C1 segment of cervical spinal cord (tissue), 14 donors: ENCODE data around the gene PNMT.
A peak's percentile ranks its signal among the peaks of the same experiment; 100 is the strongest.

ENCODE experiments used
- DNase-seq, 14 donors: peaks; one replicate each; lab custom pipeline; 2025; lab: John Stamatoyannopoulos, UW

PNMT gene

GRCh38 chr17:39632153-39632941 lies 35.9 kb upstream of the PNMT start:
- peak in 11 of 14 donors; percentile 16 to 82 (median 65) for DNase-seq

DNA sequence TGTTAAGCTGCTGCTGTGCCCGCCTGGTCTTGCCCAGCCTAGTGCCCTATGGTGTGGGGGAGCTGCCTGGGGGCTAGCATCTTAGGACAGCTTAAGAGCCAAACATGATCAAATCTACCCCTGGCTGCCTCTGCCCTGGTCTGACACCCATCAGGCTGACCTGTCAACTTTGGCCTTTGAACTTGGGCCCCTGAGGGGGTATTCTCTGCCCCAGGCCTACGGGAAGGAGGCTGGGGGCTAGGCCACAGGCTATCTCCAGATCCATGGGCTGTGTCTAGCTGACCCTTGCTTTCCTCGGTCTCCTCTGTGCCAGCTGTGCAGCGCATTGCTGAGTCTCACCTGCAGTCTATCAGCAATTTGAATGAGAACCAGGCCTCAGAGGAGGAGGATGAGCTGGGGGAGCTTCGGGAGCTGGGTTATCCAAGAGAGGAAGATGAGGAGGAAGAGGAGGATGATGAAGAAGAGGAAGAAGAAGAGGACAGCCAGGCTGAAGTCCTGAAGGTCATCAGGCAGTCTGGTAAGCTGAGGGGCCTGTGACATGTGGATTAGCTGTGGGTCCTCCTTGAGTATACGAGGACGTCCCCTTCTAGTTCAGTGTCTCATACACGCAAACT lies 34.6 kb upstream of the PNMT start:
- no peak for DNase-seq

- peak in 6 of 14 donors; percentile 15 to 42 (median 22) for DNase-seq
Measured at GRCh38 chr17:39634384-39634871, 33.8 kb upstream of the PNMT start.

DNA sequence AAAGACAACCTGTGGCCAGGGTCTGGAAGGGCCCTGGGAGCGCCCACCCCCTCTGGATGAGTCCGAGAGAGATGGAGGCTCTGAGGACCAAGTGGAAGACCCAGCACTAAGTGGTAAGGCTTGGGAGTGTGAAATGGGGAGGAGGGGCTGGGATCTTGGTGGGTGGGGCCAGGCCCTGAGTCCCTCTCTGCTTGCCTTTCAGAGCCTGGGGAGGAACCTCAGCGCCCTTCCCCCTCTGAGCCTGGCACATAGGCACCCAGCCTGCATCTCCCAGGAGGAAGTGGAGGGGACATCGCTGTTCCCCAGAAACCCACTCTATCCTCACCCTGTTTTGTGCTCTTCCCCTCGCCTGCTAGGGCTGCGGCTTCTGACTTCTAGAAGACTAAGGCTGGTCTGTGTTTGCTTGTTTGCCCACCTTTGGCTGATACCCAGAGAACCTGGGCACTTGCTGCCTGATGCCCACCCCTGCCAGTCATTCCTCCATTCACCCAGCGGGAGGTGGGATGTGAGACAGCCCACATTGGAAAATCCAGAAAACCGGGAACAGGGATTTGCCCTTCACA lies 32.6 kb upstream of the PNMT start:
- no peak for DNase-seq

DNA sequence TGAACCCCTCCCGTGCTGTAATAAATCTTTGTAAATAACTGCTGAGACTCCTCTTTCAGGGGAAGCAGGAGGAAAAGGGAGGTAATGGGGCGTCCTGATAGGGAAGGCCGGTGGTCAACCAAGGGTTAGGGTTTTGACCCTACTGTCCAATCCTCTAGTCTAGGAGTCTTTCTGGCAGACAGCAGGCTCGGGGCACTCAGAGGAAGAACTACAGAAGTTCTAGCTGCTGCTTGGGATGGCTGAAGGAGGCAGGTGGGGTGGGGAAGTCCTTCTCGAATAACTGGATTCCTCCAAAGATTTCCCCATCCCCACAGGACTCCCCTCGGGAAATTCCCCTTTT lies 31.7 kb upstream of the PNMT start:
- no peak for DNase-seq

- DNase-seq = peak; percentile 45 to 88 (median 82)
Measured at GRCh38 chr17:39636927-39637736, 31.1 kb upstream of the PNMT start, which contains the start of gene STARD3. TSS of gene STARD3 (plus strand) at chr17:39637144. CDS start at chr17:39653532, 16,388 bp downstream.

DNA sequence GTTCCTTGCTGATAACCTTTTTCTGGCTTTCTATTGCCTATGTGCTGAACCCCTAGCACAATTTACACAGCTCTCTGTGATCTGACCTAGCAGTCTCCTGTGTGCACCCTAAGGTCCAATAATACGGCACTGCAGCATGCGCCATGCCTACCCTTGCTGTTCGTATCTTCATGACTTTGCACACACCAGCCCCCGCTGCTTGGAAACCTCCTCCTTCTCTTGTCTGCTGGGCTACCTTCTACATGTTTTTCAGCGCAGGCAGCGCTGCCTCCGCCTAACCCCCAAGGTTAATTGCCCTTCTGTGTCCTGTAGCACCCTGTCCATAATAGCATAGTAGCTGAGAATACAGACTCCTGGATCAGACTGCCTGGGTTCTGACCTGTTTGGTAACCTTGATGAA lies 29.9 kb upstream of the PNMT start:
- DNase-seq = no peak

GRCh38 chr17:39639043-39639442 lies 29.2 kb upstream of the PNMT start:
- no peak for DNase-seq

- DNase-seq = no peak
Measured at GRCh38 chr17:39639566-39640458, 28.4 kb upstream of the PNMT start.

GRCh38 chr17:39640591-39641031 lies 27.6 kb upstream of the PNMT start:
- no peak for DNase-seq

- DNase-seq = no peak
Measured at GRCh38 chr17:39641097-39641496, 27.2 kb upstream of the PNMT start.

GRCh38 chr17:39641883-39642282 lies 26.4 kb upstream of the PNMT start:
- no peak for DNase-seq

- DNase-seq = no peak
Measured at GRCh38 chr17:39642291-39643074, 25.8 kb upstream of the PNMT start.

DNA sequence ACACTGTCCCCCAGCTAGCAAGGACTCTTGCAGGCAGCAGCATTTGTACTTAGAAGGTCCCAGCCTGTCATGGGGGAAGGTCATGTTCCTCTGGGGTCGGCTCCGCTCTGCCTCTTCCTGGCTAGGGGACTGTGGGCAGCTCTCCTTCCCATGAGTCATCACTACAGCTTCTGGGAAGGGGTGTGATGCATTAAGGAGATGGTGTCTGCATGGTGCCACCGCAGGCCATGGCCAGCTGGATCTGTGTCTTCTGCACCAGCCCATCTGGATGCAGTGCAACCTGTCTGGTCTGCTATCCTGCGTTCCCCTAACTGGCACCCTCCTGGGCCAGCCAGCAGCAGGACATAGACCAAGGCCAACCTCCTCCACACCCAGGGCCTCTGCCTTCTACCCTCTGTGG lies 25.0 kb upstream of the PNMT start:
- peak in 1 of 14 donors; percentile 37 for DNase-seq

- no peak for DNase-seq
Measured at GRCh38 chr17:39647256-39647655, 21.0 kb upstream of the PNMT start.

GRCh38 chr17:39648616-39649366 lies 19.5 kb upstream of the PNMT start:
- DNase-seq = no peak

DNA sequence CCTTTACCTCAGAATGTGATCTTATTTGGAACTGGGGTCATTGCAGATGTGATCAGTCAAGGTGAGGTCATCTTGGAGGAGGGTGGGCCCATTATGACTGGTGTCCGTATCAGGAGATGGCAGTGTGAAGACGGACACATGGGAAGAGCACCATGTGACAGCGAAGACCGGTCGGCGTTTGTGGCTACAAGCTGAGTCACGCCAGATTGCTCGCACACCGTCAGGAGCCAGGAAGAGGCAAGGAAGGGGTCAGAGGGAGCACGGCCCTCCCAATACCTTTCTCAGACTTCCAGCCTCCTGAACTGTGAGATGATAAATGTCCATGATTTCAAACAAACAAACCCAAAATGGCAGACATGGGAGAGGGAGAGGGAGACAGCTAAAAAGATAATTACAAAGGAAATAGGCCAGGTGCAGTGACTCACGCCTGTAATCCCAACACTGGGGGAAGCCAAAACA lies 18.1 kb upstream of the PNMT start:
- no peak for DNase-seq

DNA sequence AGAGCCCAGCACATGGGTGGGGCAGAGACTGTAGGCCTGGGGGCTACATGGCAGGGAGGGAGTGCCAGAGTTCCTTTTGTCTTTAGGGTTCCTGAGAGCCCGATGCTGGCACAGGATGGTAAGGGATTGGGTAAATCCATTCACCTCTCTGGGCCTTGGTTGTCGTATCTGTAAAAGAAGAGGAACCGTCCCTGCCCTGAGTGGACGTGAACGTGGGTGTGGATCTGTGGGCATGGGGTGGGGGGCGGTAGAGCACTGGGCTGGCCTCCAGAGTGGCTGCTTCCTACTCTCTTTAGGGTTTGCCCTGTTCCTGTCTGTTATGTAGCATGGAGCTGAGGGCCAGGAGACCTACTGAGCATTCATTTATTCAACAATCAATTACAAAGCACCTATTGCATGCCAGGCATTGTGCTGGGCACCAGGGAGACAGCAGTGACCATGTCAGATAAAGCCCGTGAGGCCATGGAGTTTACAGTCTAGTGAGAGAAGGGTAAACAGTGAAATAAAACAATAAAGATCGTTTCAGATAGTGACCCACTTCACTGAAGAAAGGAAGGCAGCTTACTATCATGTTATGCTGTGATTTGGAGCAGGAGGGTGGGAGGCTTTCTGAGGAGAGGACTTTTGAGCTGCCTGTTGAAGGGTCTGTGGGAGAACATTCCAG lies 16.2 kb upstream of the PNMT start:
- DNase-seq = no peak
